Mesothelial cell of epicardium (in vitro differentiated cells): ENCODE data around the gene TRIO. TPM values are rescaled to one million over a fixed set of nuclear protein-coding genes. Genes with fewer than 3 reads are reported as not detected.

Experiments
- DNase-seq, 2 experiments: peaks; one replicate each; pipeline ENCODE4 v3.0.0; 2021; ENCODE audit warnings: low spot score in 2 of 2; ENCODE audit not compliant: unreplicated experiment in 2 of 2
- H3K27ac Mint-ChIP-seq: 2 replicates; pipeline ENCODE4 v1.8.0; 2021; ENCODE audit warnings: mixed read lengths
- H3K27me3 Mint-ChIP-seq: 2 replicates; pipeline ENCODE4 v1.8.0; 2021; ENCODE audit warnings: low read depth, mixed read lengths
- H3K36me3 Mint-ChIP-seq: 2 replicates; pipeline ENCODE4 v1.8.0; 2021; ENCODE audit warnings: mixed read lengths
- H3K4me1 Mint-ChIP-seq: 2 replicates; pipeline ENCODE4 v1.8.0; 2021; ENCODE audit warnings: mixed read lengths
- H3K4me3 Mint-ChIP-seq: 2 replicates; pipeline ENCODE4 v1.8.0; 2021; ENCODE audit warnings: mild to moderate bottlenecking, moderate library complexity, mixed read lengths
- H3K9me3 Mint-ChIP-seq: 2 replicates; pipeline ENCODE4 v1.8.0; 2021; ENCODE audit warnings: mixed read lengths
- total RNA-seq: library from RNA; stranded (reverse); gene quantifications from 3 replicates; pipeline ENCODE4 v1.2.1, GENCODE V29; 2021
- TF ChIP-seq, protein P1 (sequence below): fragments of 200-600 bp; sonication (generic); IDR thresholded peaks from one replicate; pipeline ENCODE4 v1.5.0; 2021; ENCODE audit warnings: antibody characterized with exemption; ENCODE audit not compliant: unreplicated experiment

The TRIO gene
- total RNA-seq, 1 donor from 2014 or later, result 209 TPM

DNA sequence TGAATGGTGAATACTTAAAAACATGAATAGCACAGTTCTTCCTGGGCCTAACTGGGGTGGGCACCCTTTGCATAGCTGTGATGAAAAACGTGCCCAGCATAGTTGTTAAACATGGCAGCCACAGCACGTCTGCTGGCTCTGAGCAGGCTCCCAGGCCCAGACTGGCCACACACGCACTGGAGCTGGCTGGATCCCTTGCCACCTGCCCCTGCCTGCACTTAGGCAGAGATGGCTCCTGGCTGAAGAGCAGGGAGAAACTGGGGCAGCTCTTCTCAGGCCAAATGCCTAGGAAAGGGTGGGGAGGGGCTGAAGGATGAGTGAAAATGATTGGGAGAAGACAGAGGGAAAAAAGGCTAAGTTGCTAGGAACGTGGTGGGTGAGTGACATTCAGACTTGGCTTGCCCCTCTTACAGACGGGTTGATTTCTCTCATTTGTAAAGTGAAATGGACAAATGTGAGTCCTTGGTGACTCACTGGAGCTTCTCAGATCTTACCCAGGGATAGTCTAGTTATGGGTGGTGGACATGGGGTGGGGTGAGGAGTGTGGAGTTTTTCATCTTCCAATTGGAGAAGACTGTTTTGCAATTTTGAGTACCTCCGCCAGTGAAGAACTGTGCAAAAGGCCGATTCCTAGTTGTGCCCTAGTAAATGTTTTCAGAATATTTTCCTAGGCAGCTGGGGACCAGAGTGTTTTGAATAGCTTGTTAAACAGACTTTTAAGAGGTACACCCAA lies 42.4 kb downstream of the TRIO start:
- no peak for DNase-seq
- TF ChIP-seq, protein P1, sequence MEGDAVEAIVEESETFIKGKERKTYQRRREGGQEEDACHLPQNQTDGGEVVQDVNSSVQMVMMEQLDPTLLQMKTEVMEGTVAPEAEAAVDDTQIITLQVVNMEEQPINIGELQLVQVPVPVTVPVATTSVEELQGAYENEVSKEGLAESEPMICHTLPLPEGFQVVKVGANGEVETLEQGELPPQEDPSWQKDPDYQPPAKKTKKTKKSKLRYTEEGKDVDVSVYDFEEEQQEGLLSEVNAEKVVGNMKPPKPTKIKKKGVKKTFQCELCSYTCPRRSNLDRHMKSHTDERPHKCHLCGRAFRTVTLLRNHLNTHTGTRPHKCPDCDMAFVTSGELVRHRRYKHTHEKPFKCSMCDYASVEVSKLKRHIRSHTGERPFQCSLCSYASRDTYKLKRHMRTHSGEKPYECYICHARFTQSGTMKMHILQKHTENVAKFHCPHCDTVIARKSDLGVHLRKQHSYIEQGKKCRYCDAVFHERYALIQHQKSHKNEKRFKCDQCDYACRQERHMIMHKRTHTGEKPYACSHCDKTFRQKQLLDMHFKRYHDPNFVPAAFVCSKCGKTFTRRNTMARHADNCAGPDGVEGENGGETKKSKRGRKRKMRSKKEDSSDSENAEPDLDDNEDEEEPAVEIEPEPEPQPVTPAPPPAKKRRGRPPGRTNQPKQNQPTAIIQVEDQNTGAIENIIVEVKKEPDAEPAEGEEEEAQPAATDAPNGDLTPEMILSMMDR, result no peak
- Mint-ChIP-seq H3K4me1 (peaks cover 52% of the 10 kb centered on the region), H3K27ac (no peak overlapping the region), H3K36me3 (no peaks in the 10 kb centered on the region), H3K9me3 (no peaks in the 10 kb centered on the region), H3K27me3 (no peaks in the 10 kb centered on the region), H3K4me3 (no peak overlapping the region)

DNA sequence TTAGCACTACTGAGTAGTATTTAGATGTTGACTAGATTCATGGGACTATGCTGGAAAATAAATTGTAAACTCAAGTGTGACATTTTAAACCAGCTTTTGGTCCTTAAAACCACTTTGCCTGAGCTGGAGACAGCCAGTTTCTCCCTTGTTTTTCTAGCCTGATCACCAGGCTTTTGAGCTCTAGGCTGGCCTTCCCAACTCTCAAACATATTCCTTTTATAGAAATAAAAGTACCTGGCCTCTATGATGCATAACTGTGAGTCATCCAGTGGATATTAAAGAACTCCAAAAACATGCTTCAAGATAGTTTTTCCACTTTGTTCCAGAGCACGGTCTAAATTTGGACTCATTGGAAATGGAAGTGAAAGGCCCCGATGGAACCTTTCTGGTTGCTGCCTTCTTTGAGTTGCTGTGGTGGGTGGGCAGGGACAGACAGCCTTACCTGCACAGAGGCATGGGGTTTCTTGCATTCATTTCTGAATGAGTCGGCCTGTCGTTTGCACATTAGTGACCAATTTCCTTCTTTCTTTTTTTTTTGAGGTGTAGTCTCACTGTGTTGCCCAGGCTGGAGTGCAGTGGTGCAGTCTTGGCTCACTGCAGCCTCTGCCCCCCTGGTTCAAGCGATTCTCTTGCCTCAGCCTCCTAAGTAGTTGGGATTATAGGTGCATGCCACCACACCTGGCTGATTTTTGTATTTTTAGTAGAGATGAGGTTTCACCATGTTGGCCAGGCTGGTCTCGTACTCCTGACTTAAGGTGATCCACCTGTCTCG lies 43.1 kb downstream of the TRIO start:
- H3K27ac Mint-ChIP-seq, result no peak overlapping the region
- H3K27me3 Mint-ChIP-seq, result no peaks in the 10 kb centered on the region
- peaks cover 57% of the 10 kb centered on the region for H3K4me1 Mint-ChIP-seq
- H3K36me3 Mint-ChIP-seq, result no peaks in the 10 kb centered on the region
- no peak for DNase-seq
- TF ChIP-seq, protein P1, result no peak
- no peaks in the 10 kb centered on the region for H3K9me3 Mint-ChIP-seq
- no peak overlapping the region for H3K4me3 Mint-ChIP-seq

DNA sequence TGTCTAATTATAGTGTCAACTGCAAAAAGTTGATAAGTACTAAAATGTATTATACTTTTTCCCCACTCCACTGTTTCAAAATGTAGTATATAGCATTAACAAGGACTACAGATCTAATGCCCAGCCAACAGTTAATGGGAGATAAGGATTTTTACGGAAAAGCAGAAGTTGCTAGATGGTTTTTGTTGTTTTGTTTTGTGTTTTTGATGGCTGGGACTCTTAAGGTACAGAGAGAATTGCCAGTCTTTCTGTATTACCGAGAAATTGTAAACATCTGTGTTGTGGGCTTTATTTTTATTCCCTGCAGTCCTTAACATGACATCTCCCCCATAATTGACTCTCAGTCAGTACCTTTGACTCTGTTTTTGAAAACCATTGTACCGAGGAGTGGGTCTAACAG lies 44.0 kb downstream of the TRIO start:
- H3K27me3 Mint-ChIP-seq, result no peaks in the 10 kb centered on the region
- peaks cover 54% of the 10 kb centered on the region for H3K4me1 Mint-ChIP-seq
- peak overlapping the region; percentile 23 for H3K27ac Mint-ChIP-seq
- H3K9me3 Mint-ChIP-seq, result no peaks in the 10 kb centered on the region
- TF ChIP-seq, protein P1, result no peak
- DNase-seq, result no peak
- H3K36me3 Mint-ChIP-seq, result no peaks in the 10 kb centered on the region
- H3K4me3 Mint-ChIP-seq, result no peak overlapping the region

DNA sequence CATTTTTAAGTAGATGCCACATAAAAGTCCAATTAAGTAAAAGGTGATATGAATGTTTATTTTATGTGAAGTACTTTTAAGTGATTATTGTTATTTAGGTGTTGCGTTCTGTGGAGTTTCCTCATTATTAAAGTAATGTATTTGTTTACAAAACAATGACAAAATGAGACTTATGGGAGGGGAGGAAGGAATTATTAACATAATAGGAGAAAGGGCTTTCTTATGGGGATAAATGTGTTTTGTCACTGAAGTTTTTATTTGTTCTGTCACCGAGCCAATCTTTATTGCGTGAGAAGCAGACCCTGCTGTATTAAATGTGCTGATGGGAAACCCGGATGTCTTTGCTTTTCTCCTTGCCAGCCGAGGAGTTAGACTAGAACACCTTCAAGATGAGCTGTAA lies 44.5 kb downstream of the TRIO start:
- peaks cover 52% of the 10 kb centered on the region for H3K4me1 Mint-ChIP-seq
- H3K27ac Mint-ChIP-seq, result no peak overlapping the region
- H3K27me3 Mint-ChIP-seq, result no peaks in the 10 kb centered on the region
- H3K36me3 Mint-ChIP-seq, result no peaks in the 10 kb centered on the region
- no peak overlapping the region for H3K4me3 Mint-ChIP-seq
- TF ChIP-seq, protein P1, result no peak
- H3K9me3 Mint-ChIP-seq, result no peaks in the 10 kb centered on the region
- DNase-seq, result no peak

DNA sequence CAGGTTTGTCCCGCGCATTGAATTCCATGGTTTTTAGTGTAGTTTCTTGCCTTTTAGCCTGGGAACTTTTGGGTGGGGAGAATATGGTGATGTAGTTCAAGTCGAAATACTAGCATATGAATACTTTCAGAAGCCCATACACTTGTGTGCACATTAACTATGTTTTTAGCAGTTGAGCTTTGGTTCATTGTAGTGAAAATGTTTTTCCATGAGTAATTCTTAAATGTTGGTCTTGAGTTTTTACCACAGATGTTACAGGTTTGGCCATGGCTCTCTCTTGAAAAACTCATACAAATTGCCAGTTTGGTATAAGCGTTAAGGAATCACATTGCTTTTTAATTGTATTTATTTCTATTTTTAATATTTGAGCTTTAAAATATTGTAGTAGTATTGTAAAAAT lies 45.6 kb downstream of the TRIO start:
- no peaks in the 10 kb centered on the region for H3K36me3 Mint-ChIP-seq
- H3K27me3 Mint-ChIP-seq, result no peaks in the 10 kb centered on the region
- peaks cover 53% of the 10 kb centered on the region for H3K4me1 Mint-ChIP-seq
- TF ChIP-seq, protein P1, result no peak
- no peak overlapping the region for H3K4me3 Mint-ChIP-seq
- H3K9me3 Mint-ChIP-seq, result no peaks in the 10 kb centered on the region
- no peak overlapping the region for H3K27ac Mint-ChIP-seq
- no peak for DNase-seq
